Testis (tissue), 3 donors: Measurements from ENCODE around the gene TCHHL1. TPM values are rescaled to one million over a fixed set of nuclear protein-coding genes. Genes with fewer than 3 reads are reported as not detected.
A peak's percentile ranks its signal among the peaks of the same experiment; 100 is the strongest.

ENCODE experiments used
- DNase-seq: peaks from one replicate; pipeline ENCODE4 v3.0.0-alpha.2; 2019
- H3K27ac ChIP-seq, 2 donors: fragments of 200-600 bp; sonication (generic); one replicate each; pipeline ENCODE4 v1.5.1; 2019
- H3K27me3 ChIP-seq: fragments of 200-600 bp; sonication (generic); one replicate; pipeline ENCODE4 v1.5.1; 2019
- H3K36me3 ChIP-seq: fragments of 200-600 bp; sonication (generic); one replicate; pipeline ENCODE4 v1.5.1; 2017; ENCODE audit warnings: low read depth; ENCODE audit errors: missing control alignments
- H3K4me1 ChIP-seq: fragments of 200-600 bp; sonication (generic); one replicate; pipeline ENCODE4 v1.5.1; 2019
- H3K4me3 ChIP-seq, 2 donors: fragments of 200-600 bp; sonication (generic); one replicate each; pipeline ENCODE4 v1.5.1; 2017 to 2019
- H3K9me3 ChIP-seq: fragments of 200-600 bp; sonication (generic); one replicate; pipeline ENCODE4 v1.5.1; 2017
- POLR2A ChIP-seq: fragments of 450-650 bp; IDR thresholded peaks from one replicate; pipeline ENCODE4 v1.6.1; 2017; ENCODE audit warnings: antibody characterized with exemption, mild to moderate bottlenecking, moderate library complexity
- WGBS, 2 donors: methylation state at CpG; one replicate each; pipeline ENCODE4 v1.1.5; 2018; 5-methylcytosine and 5-hydroxymethylcytosine counted together
- intact Hi-C: fragments of 100-400 bp; cut with DNase I; formaldehyde crosslinking; loops from one replicate; pipeline ENCODE4 v1.15.1; 2023; ENCODE audit warnings: low total_unique reads
- polyA plus RNA-seq: library from polyadenylated mRNA; stranded (reverse); fragments of 350-450 nt; fragmentation: Illumina TruSeq; extraction: RNeasy Lipid Tissue Mini Kit (QIAGEN cat#74804); gene quantifications from one replicate; pipeline ENCODE4 v1.2.3, GENCODE V29; 2014; ENCODE audit warnings: low read depth, low replicate concordance; ENCODE audit not compliant: insufficient read depth
- total RNA-seq, 2 donors: library from RNA; depleted of rRNA; stranded (reverse); fragments of >200 nt; gene quantifications; one replicate each; pipeline ENCODE4 v1.2.3, GENCODE V29; 2016
- TF ChIP-seq, protein P1 (sequence below), 3 experiments: fragments of 450-650 bp in 2 of 3; fragments of 200-600 bp in 1 of 3; sonication (generic) in 1 of 3; IDR thresholded peaks; one replicate each; pipeline ENCODE4 v1.5.1; 2016 to 2019; ENCODE audit warnings: antibody characterized with exemption in 3 of 3, mild to moderate bottlenecking in 2 of 3, moderate library complexity in 1 of 3

Gene TCHHL1
- total and polyA plus RNA-seq, 3 donors from 2014 or later = 0.12 TPM; not detected in 2

DNA sequence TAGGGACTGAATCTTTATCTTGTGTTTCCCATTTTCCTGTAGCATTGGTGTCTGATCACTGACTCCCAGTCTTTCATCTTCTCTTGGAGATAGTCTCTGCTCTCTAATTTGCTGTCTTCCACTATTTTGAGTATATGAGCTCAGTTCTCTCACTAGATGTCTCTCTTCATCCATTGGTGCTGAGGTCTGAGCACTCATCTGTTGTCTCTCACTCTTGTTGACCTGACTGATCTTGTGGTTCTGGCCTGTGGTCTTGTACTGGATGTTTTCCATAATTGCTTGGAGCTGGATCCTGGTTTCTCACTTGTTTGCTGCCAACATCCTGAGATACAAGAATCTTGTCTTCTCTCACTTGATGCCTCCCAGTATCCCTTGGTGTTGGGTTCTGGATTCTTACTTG lies 26.9 kb downstream of the TCHHL1 start:
- no peaks in the 10 kb centered on the region for H3K36me3 ChIP-seq
- H3K4me3 ChIP-seq = no peak overlapping the region
- H3K27ac ChIP-seq = no peak overlapping the region
- no peaks in the 10 kb centered on the region for H3K9me3 ChIP-seq
- intact Hi-C loops = no loop called here
- no peaks in the 10 kb centered on the region for H3K4me1 ChIP-seq
- TF ChIP-seq POLR2A = no peak
- TF ChIP-seq, protein P1, sequence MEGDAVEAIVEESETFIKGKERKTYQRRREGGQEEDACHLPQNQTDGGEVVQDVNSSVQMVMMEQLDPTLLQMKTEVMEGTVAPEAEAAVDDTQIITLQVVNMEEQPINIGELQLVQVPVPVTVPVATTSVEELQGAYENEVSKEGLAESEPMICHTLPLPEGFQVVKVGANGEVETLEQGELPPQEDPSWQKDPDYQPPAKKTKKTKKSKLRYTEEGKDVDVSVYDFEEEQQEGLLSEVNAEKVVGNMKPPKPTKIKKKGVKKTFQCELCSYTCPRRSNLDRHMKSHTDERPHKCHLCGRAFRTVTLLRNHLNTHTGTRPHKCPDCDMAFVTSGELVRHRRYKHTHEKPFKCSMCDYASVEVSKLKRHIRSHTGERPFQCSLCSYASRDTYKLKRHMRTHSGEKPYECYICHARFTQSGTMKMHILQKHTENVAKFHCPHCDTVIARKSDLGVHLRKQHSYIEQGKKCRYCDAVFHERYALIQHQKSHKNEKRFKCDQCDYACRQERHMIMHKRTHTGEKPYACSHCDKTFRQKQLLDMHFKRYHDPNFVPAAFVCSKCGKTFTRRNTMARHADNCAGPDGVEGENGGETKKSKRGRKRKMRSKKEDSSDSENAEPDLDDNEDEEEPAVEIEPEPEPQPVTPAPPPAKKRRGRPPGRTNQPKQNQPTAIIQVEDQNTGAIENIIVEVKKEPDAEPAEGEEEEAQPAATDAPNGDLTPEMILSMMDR (IDR thresholded peaks at IDR 0.05) = no peak
- no peak for DNase-seq
- H3K27me3 ChIP-seq = no peaks in the 10 kb centered on the region

DNA sequence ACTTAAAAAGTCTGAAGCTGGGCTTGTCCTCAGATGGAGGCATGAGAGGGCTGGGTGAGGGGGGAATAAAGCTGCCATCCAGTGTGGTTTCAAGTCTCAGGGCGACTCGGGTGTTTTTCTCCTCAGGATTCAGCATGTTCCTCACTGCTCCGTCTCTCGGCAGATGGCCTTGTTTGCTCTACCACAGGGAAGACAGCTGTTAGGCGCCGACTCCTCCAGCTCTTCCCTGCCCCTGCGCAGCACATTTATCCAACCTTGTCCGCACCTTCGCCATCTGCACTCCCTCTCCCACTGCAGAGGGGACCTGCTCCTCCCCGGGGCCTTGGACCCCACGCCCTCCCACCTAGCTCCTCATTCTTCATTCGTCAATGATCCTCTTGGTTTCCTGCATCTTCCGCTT lies 35.5 kb downstream of the TCHHL1 start:
- Histone ChIP-seq H3K9me3 (no peaks in the 10 kb centered on the region), H3K4me1 (peaks cover 5% of the 10 kb centered on the region), H3K27me3 (no peaks in the 10 kb centered on the region), H3K4me3 (peak overlapping the region in 1 of 2 donors; percentile 2), H3K36me3 (no peaks in the 10 kb centered on the region), H3K27ac (no peak overlapping the region)
- TF ChIP-seq, protein P1 (IDR thresholded peaks at IDR 0.05) = no peak
- intact Hi-C loops = no loop called here
- DNase-seq = no peak
- WGBS, 2 donors = 26 to 36% methylated on average over 13 of the region's 13 CpGs

DNA sequence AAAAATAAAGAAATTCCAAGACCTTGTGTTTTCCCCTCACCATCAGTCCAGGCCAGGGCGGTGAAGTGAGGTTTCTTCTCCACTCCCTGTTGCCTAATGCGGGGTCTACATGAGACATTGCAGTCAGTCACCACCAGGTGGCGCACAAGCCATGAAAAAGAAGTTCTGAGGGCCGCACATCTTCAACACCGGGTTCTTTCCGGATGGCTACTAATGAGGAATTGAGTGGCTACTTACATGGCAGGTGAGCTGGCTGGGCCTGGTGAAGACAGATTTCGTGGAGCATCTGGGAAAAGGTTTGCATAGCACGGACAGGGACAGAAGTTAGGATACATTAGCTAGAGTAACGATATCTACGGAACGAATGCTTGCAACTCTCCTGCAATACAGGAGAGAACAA lies 36.3 kb downstream of the TCHHL1 start:
- no peak overlapping the region for H3K27ac ChIP-seq
- peak; percentile 95 for DNase-seq
- H3K27me3 ChIP-seq = no peaks in the 10 kb centered on the region
- intact Hi-C loops = no loop called here
- TF ChIP-seq, protein P1 (IDR thresholded peaks at IDR 0.05) = peak; percentile 84 to 95 (median 91)
- TF ChIP-seq POLR2A = no peak
- 15 to 22% methylated on average over 11 of the region's 11 CpGs for WGBS, 2 donors
- peaks cover 10% of the 10 kb centered on the region for H3K4me1 ChIP-seq
- H3K9me3 ChIP-seq = no peaks in the 10 kb centered on the region
- no peak overlapping the region for H3K4me3 ChIP-seq
- no peaks in the 10 kb centered on the region for H3K36me3 ChIP-seq

DNA sequence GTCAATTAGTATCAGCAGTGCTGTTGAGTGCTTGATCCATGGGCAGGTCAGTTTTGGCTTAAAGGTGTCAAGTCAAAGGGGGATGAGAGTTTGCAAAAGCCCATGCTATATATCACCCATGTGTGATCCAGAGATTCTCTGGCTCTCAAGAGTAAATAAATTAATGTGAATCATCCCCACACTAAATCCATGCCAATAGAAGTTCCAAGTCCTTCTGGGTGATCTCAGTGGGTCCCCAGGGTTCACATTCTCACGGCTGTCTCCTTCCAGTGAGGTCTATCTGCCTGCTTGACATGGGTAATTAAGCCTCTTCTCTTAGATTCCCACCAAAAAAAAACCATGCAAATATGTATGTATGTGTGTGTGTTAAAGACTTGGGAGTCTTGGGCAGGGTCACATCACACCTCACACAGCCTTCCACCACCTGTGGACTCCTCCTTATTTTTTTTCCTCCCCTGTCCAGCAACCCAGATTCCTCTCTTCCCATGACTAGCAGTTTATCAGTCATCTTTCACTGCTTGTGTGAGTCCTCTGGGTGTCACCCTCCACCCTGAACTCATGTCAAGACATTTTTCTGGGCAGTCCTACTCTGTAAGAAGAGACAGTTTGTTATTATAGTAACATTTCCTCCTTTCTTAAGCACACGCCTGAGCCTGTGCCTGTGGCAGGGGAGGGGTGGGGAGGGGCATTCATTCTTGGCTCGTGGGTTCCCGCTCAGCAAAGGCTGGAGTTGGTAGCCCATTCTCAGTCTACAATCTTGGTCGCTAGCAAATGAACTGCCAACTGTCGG lies 37.8 kb downstream of the TCHHL1 start:
- intact Hi-C loops = no loop called here
- DNase-seq = no peak
- H3K27me3 ChIP-seq = no peaks in the 10 kb centered on the region
- 65 to 66% methylated on average over 6 of the region's 6 CpGs for WGBS, 2 donors
- H3K4me1 ChIP-seq = peaks cover 16% of the 10 kb centered on the region
- no peaks in the 10 kb centered on the region for H3K36me3 ChIP-seq
- no peak overlapping the region for H3K27ac ChIP-seq
- no peaks in the 10 kb centered on the region for H3K9me3 ChIP-seq
- no peak overlapping the region for H3K4me3 ChIP-seq
- no peak for TF ChIP-seq POLR2A
- TF ChIP-seq, protein P1 (IDR thresholded peaks at IDR 0.05) = no peak
